ENCODE results near the gene TMEM143.

TMEM143 gene

DNA sequence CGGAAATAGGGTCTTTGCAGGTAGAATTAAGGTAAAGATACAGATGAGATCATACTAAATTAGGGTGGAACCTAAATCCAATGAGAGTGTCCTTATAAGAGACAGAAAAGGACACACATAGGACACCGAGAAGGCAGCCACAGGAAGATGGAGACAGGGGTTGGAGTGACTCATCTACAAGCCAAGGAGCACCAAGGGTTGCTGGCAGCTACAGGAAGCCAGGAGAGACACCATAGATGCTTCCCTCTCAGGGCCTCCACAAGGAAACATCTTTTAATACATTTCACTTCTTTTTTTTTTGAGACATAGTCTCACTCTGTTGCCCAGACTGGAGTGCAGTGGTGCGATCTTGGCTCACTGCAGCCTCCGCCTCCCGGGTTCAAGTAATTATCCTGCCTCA is 10.1 kb downstream of the TMEM143 start:
- no peak for DNase-seq

DNA sequence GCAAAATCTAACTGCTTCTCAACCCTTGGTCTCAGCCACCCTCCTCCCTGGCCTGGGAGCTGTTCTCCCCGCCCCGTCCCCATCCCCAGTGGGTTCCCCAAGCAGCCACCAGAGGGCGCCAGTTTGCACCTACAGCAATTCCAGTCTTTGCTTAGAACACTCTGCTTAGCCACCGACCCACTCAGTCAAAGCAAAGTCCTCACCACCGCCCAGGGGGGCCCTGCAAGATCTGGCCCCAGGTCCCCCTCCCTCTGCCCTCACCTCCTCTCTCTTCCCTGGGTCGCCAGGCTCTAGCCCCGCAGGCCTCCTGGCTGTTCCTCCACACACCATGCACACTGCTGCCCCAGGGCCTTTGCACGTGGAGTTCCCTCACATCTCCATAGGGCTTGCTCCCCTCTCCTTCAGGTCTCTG is 12.4 kb downstream of the TMEM143 start:
- peak; percentile 81 for DNase-seq

DNA sequence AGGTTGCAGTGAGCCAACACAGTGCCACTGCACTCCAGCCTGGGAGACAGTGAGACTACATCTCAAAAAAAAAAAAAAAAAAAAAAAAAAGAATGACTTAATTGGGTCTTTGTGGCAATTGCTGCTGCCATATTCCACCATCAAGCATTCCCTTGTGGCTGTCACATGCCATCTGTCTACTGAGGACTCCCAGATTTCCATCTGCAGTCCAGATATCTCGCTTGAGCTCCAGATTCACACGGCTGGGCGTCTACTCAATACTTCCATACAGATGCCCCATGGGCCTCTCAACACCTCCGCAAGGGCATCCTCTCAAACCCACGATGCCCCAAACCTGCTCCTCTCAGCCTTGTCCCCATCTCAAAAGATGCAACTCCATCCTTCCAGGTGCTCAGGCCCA is 12.9 kb downstream of the TMEM143 start:
- no peak for DNase-seq

DNA sequence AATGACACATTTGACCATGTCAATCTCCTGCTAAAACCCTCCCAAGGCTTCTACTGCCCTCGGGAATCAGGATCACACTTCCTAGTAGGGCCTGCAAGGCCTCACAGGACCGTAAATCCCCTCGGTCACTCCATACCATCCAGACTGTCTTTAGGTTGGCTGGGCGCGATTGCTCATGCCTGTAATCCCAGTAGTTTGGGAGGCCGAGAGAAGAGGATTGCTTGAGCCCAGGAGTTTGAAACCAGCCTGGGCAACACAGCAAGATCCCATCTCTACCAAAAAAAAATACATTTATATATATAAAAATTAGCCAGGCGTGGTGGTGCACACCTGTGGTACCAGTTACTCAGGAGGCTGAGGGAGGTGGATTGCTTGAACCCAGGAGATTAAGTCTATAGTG is 15.0 kb downstream of the TMEM143 start:
- no peak for DNase-seq

DNA sequence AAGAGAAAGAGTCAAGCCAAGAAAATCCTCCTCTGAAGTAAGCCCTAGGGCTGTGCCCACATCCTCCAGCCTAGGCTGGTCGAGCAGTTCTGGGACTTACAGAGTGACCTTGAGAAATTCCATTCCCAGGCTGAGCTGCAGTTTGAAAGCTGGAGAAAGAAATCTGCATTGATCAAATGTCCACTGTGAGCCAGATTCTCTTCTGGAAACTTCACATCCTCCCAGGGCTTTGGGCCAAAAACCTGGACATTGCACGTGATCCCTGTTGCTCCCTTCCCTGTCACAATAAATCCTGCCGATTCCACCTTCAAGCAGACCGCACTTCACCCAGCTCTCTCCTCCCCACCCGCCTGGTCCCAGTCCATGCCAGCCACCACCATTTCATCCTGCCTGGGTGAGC is 15.7 kb downstream of the TMEM143 start:
- DNase-seq, result no peak

DNA sequence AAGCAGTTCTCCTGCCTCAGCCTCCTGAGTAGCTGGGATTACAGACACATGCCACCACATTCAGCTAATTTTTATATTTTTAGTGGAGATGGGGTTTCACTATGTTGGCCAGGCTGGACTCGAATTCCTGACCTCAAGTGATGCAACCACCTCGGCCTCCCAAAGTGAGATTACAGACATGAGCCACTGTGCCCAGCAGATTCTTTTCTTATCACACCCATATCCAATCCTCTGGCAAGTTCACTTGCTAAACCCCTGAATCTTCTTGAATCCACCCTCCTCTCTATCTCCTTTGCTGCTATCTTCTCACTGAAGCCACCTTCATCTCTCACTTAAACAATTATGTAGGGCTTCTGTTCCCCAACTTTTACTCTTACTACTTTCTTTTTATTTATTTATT is 17.5 kb downstream of the TMEM143 start:
- no peak for DNase-seq

DNA sequence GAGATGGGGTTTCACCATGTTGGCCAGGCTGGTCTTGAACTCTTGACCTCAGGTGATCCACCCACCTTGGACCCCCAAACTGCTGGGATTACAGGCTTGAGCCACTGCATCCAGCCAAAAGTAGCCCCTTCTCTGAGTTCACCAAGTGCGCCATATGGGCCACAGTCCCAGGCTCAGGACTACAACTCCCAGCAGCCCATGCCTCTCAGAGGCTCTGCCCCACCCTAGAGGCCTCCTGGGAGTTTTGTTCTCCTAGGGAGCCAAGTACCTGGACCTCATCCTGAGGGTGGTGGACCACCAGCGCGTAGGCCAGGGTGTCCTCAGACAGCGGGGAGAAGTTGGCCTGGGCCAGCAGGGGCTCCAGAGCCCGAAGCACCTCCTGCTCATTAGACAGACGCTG is 18.8 kb downstream of the TMEM143 start:
- DNase-seq, result no peak

DNA sequence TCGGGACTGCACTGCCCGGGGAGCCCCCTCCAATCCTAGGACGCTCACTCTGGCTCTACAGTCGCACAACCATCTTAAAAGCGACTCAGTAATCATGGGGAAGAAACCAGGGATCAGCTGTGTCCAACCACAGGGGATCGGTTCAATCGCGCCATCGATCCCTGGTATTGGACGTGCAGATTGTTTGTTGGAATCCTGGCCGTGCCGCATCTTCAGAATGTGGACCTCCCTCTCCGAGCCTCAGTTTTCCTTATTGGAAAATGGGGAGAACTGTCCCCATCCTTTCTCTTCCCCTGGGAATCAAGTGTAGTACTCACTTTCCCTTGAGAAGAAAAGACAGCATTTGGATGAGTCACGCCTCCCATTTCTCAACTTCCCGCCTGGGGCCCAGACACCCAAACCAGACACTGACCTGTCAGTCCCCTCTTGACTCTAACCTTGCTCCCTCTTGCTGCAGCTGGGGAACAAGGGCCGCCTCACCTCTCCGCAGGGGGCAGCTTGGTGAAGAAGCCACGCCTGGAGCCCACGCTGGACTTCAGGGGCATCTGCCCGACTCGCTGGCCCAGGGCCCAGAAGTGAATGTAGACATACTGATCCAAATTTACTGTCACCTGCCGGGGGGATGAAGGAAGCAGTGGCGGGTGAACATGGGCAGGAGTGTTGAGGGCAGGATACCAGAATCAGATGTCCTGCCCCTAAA is 20.7 kb downstream of the TMEM143 start:
- DNase-seq, result no peak

DNA sequence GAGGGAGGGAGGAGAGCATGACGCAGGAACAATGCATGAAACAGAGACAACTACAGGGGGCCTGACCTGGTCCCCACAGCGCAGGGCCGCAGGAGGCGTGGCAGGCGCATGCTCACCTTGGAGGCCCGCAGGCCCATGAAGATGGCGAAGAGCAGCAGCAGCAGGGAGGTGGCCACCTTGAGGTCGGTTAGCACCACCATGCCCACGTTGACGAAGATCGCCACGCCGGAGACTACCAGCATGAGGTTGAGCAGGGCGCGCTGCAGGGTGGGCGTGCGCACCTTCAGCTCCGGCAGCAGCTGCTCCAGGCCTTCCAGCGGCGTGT is 21.4 kb downstream of the TMEM143 start:
- DNase-seq, result no peak

DNA sequence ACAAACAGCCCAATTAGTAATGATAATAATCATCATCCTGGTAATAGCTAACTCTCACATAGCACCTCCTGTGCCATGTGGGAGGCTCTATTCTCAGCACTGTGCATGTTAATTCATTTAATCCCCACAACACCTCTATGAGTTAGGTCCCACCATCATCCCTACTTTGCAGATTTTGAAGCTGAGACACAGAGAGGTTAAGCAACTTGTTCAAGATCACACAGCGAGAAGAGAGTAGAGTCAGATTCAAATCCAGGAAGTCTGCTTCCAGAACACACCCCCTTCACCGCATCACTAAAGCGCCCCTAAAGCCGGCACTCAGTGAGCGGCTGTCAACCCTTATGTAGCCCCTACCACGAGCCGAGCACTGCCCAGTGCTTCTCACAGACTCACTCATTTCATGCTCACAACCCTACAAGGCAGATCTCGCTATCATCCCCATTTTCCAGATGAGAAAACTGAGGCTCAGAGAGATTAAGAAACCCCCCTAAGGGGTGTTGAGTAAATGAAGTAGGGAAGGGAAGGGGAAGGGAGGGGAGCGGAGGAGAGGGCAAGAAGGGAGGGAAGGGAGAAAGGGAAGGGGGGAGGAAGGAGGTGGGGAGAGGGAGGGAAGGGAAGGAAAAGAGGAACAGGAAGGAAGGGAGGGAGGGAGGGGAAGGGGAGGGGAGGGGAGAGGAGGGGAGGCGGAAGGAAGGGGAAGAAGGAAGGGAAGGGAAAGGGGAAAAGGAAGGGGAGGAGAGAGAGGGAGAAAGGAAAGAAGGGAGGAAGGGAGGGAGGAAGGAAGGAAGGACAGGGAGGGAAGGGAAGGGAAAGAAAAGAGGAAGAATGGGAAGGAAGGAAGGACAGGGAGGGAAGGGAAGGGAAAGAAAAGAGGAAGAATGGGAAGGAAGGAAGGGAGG is 22.0 kb downstream of the TMEM143 start:
- no peak for DNase-seq

DNA sequence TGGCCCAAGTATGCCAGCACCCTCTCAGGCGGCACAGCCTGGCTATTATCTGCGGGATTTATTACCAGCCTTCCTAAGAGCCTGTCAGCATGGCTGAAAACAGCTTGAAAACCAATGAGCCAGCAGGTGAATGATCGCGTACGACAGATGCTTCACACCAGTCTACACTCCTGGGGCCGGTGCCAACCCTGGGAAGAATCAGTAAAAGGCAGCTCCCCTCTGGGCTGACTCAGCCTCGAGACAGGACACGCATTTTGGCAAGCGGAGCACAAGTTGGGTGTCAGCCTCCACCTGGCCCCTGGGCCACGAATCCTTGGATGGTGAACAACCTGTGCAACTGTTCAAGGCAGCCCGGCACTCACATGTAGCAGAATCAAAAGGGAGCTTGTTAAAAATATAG is 22.7 kb downstream of the TMEM143 start:
- DNase-seq, result no peak

DNA sequence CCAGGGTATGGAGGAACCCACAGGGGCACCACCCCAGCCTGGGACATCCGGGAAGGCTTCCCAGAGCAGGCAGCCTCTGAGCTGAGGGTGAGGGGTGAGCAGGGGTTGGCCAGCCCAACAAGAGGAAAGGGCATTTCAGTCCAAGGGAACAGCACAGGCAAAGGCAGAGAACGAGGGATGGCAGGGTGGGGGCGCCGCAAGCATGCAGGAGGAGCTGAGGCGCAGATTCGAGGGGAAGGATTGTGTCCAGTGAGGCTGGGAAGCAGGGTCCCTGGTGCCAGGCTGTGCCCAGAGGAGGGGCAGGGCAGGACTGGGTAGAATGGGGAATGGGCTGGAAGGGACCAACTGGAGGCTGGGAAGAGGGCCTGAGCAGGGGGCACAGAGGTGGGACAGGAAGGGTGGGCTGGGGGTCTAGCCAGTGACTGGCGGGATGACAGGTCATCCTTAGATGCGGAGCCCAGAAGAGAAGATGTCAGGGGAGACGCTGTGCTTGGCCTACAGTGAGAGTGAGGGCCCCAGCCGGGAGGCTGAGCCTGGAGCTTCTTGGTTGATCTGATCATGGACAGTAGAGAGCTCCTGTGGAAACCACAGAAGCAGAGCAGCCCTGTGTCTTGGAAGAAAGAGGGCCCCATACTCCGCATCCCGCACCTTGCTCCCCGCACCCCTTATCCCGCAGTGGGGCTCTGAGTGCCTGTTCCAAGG is 24.8 kb downstream of the TMEM143 start:
- no peak for DNase-seq

DNA sequence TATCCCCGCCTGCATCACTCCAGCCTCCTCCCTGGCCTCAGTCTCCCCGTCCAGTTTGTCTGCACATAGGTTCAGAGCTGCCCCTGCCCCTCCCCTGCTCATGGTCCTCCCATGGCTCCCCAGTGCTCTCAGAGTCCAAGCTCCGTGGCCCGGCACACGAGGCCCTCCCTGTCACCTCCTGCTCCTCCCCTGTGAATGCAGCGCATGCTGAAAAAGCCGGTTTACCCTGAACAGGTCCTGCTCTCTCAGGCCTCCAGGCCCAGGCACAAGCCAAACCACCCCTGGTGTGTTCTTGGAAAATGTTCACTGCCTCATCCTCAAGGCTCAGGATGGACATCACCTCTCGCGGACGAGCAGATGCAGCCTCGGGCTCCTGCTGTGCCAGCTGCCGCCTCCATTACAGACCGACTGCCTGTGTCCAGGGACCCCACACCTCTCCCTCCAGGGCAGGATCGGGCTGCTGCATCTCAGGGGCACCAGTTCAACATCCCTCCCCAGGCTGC is 25.4 kb downstream of the TMEM143 start:
- no peak for DNase-seq

DNA sequence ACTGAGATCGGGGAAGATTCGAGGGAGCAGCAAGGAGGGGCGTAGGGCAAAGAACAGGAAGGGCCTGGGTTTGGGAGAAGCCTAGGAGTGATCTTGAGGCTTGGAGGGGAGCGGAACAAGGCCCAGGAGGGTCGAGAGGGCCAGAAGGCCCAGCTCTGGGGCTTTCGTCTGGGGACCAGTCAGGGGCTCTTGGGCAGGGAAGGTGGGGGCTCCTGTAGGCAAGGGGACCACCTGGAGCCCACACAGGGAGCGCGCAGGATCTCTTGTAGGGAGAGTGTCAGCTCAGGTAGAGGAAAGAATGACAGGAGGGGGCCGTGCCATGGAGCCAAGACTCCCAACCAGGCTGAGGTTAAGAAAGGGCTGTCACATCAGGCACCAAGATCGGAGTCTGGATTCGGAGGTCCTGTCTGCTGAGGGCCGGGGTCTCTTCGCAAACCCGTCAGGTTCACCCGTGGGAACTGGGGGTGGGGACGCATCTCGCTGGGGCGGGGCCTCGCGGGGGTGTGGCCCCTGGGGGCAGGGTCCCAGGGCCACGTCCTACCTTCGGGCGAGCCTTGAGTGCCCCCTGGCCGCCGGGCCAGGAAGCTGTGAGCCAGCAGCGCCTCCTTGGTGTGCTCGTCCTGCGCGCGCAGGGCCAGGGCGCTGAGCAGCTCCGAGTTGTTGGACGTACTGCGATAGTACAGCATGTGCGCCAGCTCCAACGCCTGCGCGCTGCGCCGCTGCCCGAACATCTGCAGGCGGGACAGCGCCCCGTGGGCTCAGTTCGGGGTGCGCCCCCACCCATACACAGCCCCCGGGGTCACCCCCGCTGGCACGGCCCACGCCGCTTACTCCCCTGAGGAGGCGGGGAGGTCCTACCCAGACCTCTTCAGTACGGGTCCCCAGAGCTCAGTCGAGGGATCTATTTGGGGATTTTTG is 30.0 kb downstream of the TMEM143 start:
- peak; percentile 95 for DNase-seq

DNA sequence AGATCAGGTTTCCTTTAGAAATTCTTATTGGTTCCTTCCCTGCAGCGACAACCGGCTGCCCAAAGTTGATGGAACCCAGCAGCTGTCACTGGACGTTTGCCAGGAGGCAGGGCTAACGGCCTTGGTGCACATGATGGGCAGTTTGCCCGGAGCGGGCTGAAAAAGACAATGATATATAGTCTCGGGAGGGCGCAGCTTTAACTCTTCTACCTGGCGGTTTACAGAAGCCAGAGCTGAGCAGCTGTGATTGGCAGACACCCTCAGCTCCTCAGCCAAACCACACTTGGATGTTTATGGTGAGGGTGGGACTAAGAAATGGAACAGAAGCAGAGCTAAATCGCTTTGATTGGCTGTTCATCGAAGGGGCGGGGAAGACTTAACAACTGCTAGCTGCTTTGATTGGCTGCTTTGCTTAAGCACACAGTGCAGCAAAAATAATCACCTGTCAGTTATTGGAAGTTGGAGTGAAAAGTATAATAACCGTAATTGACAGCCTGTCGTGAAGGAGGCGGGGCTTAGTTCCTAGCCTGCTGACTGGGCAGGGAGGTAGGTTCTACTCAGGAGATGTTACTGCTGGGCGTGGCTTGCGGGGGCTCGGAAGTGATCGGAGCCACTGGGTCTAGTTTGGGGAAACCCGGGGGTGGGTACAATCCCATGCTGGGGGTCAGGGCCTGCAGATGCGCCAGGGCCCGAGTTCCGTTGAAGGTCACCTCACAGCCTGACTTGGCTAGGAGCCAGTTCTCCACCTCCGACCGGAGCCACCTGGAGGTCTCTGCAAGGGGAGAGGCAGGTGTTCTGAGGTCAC is 30.9 kb downstream of the TMEM143 start:
- peak; percentile 99 for DNase-seq

DNA sequence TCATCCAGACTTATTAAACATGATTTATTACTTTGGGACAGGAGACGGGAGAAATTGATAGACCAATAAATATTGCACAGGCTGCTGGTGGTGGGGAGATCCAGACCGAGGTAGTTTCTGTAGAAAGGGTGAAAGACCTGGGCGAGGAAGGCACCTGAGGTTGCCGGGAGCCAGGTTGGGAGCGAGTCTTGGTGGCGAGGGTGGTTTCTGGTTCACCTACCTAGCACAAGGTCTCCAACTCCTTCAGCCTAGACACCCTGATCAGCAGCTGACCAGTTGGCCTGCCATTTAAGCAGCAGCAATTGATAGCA is 31.4 kb downstream of the TMEM143 start:
- no peak for DNase-seq

DNA sequence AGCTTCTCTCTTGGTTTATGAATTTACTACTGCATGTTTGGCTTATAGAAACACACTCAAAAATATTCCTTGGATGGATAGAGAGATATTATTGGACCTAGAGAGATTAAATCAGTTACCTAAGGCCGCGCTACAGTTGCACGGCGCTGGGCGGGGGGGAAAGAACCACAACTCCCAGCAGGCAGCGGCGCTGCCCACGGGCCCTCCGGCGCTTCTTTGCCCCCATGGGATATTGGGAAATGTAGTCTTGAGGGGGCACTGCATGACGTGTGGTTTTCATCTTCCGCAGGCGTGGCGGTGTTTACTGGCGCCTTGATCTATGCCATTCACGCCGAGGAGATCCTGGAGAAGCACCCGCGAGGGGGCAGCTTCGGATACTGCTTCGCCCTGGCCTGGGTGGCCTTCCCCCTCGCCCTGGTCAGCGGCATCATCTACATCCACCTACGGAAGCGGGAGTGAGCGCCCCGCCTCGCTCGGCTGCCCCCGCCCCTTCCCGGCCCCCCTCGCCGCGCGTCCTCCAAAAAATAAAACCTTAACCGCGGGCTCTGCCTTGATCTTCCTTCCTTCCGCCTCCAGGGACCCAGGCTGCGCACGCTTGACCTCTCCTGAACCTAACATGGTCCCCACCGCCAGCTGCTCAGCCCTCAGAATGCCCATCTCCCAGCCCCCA is 33.6 kb downstream of the TMEM143 start:
- peak; percentile 91 for DNase-seq

DNA sequence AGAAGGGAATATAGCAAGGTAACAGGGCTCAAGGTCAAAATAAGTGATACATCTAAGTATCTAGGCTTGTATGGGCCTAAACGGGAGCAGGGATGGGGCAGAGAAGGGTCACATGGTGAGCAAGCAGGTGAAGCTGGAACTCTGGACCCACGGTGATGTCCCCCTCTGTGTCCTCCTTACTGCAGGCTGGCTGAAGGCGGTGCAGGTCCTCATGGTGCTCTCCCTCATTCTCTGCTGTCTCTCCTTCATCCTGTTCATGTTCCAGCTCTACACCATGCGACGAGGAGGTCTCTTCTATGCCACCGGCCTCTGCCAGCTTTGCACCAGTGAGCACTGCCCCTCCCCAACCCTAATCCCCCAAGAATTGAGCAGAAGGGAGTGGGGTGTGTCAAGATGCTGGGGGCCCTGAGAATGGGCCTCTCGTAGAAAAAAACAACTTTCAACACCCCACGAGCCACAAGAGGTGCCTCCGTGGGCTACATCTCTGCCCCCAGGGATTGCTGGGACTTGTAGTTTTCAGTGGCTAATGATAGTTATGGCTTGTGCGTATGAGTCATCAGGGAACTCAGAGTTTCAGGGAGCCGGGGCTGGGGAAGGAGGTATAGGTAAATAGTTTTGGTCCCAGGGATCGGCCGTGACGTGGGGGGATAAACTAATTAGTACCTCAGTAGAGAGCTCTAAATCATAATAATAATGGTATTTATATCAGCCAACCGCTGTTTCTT is 34.4 kb downstream of the TMEM143 start:
- DNase-seq, result peak; percentile 64

DNA sequence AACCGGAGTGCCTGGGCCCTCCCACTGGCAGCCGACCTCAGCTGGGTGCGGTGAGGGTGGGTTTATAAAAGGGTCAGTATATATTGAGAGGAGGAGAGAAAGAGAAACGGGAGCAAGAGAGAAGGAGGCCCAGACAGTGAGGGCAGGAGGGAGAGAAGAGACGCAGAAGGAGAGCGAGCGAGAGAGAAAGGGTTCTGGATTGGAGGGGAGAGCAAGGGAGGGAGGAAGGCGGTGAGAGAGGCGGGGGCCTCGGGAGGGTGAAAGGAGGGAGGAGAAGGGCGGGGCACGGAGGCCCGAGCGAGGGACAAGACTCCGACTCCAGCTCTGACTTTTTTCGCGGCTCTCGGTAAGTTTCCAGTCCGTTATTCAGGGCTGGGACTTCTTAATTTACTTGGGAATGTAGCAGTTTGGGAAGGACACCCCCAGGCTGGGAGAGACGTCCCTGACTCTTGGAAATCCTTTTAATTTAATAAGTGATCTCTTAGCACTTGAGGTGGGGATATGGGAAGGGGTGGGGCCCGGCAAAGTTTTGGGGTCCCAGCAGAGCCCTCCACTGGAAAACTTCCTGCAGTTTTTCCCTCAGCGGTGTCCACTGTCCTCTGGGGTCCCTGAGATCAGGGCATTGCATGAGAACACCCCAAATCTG is 38.4 kb downstream of the TMEM143 start, which contains the start of gene EMP3:
TSS of gene EMP3 (plus strand) at position 288 of the 646 bp plus-strand sequence. CDS start 1,293 bp downstream, outside the sequence.
- peak; percentile 91 for DNase-seq

All from CD4-positive, alpha-beta T cell treated with Interleukin-12 subunit alpha and Interleukin-12 subunit beta, for 1 hour (primary cell).